Fibroblast of lung (primary cell): ENCODE measurements around the gene PKNOX2. TPM values are rescaled to one million over a fixed set of nuclear protein-coding genes. Genes with fewer than 3 reads are reported as not detected.
A peak's percentile ranks its signal among the peaks of the same experiment; 100 is the strongest.

Experiments used
- DNase-seq, 2 donors: peaks; one replicate each; pipeline versions ENCODE4 v3.0.0 to v3.0.0-alpha.2; 2010; ENCODE audit warnings: low read depth in 2 of 2
- H2AFZ ChIP-seq: 2 replicates; pipeline ENCODE4 v1.5.1; 2012; ENCODE audit warnings: low read length, control low read depth, inconsistent platforms
- H3K27ac ChIP-seq: 2 replicates; pipeline ENCODE4 v1.5.1; 2011; ENCODE audit warnings: low read length, control low read depth; ENCODE audit not compliant: insufficient read depth
- H3K27me3 ChIP-seq: 2 replicates; pipeline ENCODE4 v1.5.1; 2011; ENCODE audit warnings: mild to moderate bottlenecking, low read length; ENCODE audit not compliant: control insufficient read depth, insufficient read depth
- H3K36me3 ChIP-seq: 2 replicates; pipeline ENCODE4 v1.5.1; 2011; ENCODE audit warnings: low read length; ENCODE audit not compliant: control insufficient read depth, insufficient read depth
- H3K4me1 ChIP-seq: 2 replicates; pipeline ENCODE4 v1.5.1; 2011; ENCODE audit warnings: low read length; ENCODE audit not compliant: control insufficient read depth, insufficient read depth; ENCODE audit errors: extremely low read depth
- H3K4me2 ChIP-seq: 2 replicates; pipeline ENCODE4 v1.5.1; 2011; ENCODE audit warnings: low read length, control low read depth; ENCODE audit not compliant: insufficient read depth; ENCODE audit errors: extremely low read depth
- H3K4me3 ChIP-seq, 4 experiments: fragments of 200-600 bp in 1 of 4; sonication (generic) in 1 of 4; replicated peaks in 1 of 4; 2 replicates each; pipeline ENCODE4 v1.5.1; 2011 to 2016; ENCODE audit warnings: low read length in 4 of 4, low read depth in 3 of 4, mild to moderate bottlenecking in 3 of 4, control low read depth in 2 of 4, inconsistent platforms in 1 of 4, mixed read lengths in 1 of 4; ENCODE audit not compliant: insufficient read depth in 1 of 4; ENCODE audit errors: control extremely low read depth in 1 of 4
- H3K79me2 ChIP-seq: 2 replicates; pipeline ENCODE4 v1.5.1; 2012; ENCODE audit warnings: mild to moderate bottlenecking, low read length, inconsistent platforms; ENCODE audit not compliant: control insufficient read depth, insufficient read depth
- H3K9ac ChIP-seq: 2 replicates; pipeline ENCODE4 v1.5.1; 2011; ENCODE audit warnings: mild to moderate bottlenecking, low read length, control low read depth; ENCODE audit not compliant: insufficient read depth
- H3K9me3 ChIP-seq: 2 replicates; pipeline ENCODE4 v1.5.1; 2012; ENCODE audit warnings: low read depth, low read length; ENCODE audit not compliant: control insufficient read depth, insufficient read depth
- H4K20me1 ChIP-seq: 2 replicates; pipeline ENCODE4 v1.5.1; 2011; ENCODE audit warnings: low read length; ENCODE audit not compliant: control insufficient read depth, insufficient read depth; ENCODE audit errors: extremely low read depth
- EZH2 ChIP-seq: IDR thresholded peaks from 2 replicates; pipeline ENCODE4 v1.5.1; 2012; ENCODE audit warnings: low read length, control low read depth, mild to moderate bottlenecking; ENCODE audit errors: missing control alignments
- polyA plus RNA-seq, 2 donors: library from polyadenylated mRNA; depleted of rRNA in 1 of 2; stranded (reverse) in 1 of 2; unstranded in 1 of 2; fragments of >200 nt; gene quantifications; 2 replicates each; pipeline ENCODE4 v1.2.1, GENCODE V29; 2011 to 2012; ENCODE audit warnings: missing spikeins in 1 of 2
- total RNA-seq: library from RNA; depleted of rRNA; stranded (reverse); fragments of >200 nt; gene quantifications from 2 replicates; pipeline ENCODE4 v1.2.1, GENCODE V29; 2014
- TF ChIP-seq, protein P1 (sequence below), 2 donors: IDR thresholded peaks in 1 of 2; conservative IDR thresholded peaks in 1 of 2; 1 replicate in 1 of 2; 2 replicates in 1 of 2; pipeline ENCODE4 v1.5.1; 2011 to 2012; ENCODE audit warnings: low read length in 2 of 2, control low read depth in 1 of 2, inconsistent platforms in 1 of 2, low read depth in 1 of 2, mild to moderate bottlenecking in 1 of 2

PKNOX2 gene
- total and polyA plus RNA-seq, 2 donors (not counting 1 experiment from before 2014, with no cell fraction given), result 0.33 to 2.2 TPM

DNA sequence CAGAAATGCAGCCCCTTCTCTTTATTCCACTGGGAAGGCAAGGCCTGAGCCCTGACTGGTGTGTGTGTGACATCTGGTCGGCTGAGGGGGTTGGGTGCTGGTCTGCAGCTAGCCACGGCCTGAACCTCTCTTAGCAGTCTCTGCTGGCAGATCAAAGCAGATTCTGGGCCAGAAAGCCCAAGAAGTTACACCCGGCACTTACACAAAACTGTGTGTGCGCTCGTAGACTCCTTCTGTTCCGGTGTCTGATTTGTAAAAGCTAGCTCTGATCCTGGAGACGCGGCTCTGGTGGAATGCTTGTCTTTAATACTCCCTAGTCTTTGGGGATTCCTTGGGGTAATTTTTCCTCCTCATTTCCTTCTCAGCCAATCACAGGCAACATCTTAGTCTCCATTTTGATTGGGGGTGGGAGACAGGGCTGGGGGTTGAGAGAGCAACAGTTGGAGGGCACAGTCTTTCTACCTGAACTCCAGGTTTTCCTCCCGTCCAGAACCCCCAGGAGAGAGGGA lies 5.5 kb downstream of the PKNOX2 start:
- H3K36me3 ChIP-seq, result no peaks in the 10 kb centered on the region
- peaks cover 30% of the 10 kb centered on the region for H3K4me1 ChIP-seq
- H2AFZ ChIP-seq, result peak overlapping the region; percentile 43
- peak overlapping the region; percentile 66 for H3K27ac ChIP-seq
- peak overlapping the region in 2 of 4 experiments; percentile 12 to 29 for H3K4me3 ChIP-seq
- no peak for DNase-seq
- H3K79me2 ChIP-seq, result peaks cover 3% of the 10 kb centered on the region
- H3K9ac ChIP-seq, result peak overlapping the region; percentile 17
- no peaks in the 10 kb centered on the region for H4K20me1 ChIP-seq
- H3K4me2 ChIP-seq, result peak overlapping the region; percentile 61
- no peaks in the 10 kb centered on the region for H3K9me3 ChIP-seq
- H3K27me3 ChIP-seq, result peaks cover 2% of the 10 kb centered on the region
- no peak for TF ChIP-seq EZH2
- TF ChIP-seq, protein P1, sequence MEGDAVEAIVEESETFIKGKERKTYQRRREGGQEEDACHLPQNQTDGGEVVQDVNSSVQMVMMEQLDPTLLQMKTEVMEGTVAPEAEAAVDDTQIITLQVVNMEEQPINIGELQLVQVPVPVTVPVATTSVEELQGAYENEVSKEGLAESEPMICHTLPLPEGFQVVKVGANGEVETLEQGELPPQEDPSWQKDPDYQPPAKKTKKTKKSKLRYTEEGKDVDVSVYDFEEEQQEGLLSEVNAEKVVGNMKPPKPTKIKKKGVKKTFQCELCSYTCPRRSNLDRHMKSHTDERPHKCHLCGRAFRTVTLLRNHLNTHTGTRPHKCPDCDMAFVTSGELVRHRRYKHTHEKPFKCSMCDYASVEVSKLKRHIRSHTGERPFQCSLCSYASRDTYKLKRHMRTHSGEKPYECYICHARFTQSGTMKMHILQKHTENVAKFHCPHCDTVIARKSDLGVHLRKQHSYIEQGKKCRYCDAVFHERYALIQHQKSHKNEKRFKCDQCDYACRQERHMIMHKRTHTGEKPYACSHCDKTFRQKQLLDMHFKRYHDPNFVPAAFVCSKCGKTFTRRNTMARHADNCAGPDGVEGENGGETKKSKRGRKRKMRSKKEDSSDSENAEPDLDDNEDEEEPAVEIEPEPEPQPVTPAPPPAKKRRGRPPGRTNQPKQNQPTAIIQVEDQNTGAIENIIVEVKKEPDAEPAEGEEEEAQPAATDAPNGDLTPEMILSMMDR (conservative IDR thresholded peaks at IDR 0.05 in 1 of 2, IDR thresholded peaks at IDR 0.05 in 1 of 2; ENCODE audit: low read depth in 1 of 2, low read length in 2 of 2), result no peak

DNA sequence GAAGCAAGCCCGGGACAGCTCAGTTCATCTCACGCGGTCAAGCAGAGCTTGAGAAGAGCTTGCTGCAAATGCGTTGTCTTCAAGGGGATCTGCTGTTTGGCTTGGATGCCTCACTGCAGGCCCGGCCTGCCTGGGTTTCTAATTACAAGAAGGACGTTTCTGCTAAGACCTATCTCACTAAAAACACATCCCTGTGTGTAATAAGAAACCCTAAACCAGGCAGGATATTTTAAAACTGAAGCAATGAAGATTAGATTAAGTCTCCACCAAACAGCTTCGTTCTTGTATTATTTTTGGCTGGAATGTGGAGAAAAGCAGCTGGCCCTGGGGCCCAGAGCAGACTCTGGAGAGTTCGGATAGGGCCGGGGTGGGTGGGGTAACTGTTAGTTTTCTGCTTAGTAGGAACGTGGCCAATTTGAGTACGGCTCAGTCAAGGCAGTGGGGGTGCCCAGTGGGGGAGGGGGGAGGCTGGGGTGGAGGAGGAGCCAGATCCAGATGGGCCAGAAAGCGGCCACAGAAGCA lies 6.0 kb downstream of the PKNOX2 start:
- peak overlapping the region; percentile 66 for H3K27ac ChIP-seq

DNA sequence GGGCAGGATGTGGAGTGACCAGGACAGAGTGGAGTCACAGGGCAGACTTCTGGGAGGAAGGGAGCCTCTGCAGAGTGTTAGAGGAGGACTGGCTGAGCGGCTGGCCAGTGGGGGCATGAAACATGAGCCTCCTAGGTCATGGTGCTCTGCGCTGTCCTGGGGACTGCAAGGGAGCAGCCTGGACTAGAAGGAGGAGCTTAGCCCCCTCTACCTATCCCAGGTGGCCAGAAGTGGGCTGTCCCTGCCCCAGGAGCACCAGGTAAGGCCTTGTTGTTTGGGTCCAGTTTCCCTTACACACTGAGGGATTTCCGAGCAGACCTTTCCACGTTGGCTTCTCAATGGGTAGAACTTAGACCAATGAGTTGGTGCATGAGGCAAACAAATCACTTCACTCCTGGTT lies 7.4 kb downstream of the PKNOX2 start:
- H3K27me3 ChIP-seq, result peaks cover 2% of the 10 kb centered on the region
- no peaks in the 10 kb centered on the region for H4K20me1 ChIP-seq

More for the DNA sequence above, 6.0 kb downstream of the PKNOX2 start:
- TF ChIP-seq, protein P1 (conservative IDR thresholded peaks at IDR 0.05 in 1 of 2, IDR thresholded peaks at IDR 0.05 in 1 of 2; ENCODE audit: low read depth in 1 of 2, low read length in 2 of 2), result no peak
- TF ChIP-seq EZH2, result no peak
- Histone ChIP-seq H2AFZ (peak overlapping the region; percentile 43), H3K9me3 (no peaks in the 10 kb centered on the region), H3K36me3 (no peaks in the 10 kb centered on the region), H3K27me3 (peaks cover 2% of the 10 kb centered on the region), H3K9ac (peak overlapping the region; percentile 17), H4K20me1 (no peaks in the 10 kb centered on the region), H3K79me2 (peaks cover 3% of the 10 kb centered on the region), H3K4me1 (peaks cover 30% of the 10 kb centered on the region), H3K4me3 (peak overlapping the region in 2 of 4 experiments; percentile 12 to 29), H3K4me2 (peak overlapping the region; percentile 61)
- peak; percentile 96 to 97 for DNase-seq

More for the DNA sequence above, 7.4 kb downstream of the PKNOX2 start:
- H3K79me2 ChIP-seq, result no peaks in the 10 kb centered on the region
- H3K9me3 ChIP-seq, result no peaks in the 10 kb centered on the region
- H2AFZ ChIP-seq, result no peak overlapping the region
- no peaks in the 10 kb centered on the region for H3K36me3 ChIP-seq
- H3K9ac ChIP-seq, result no peak overlapping the region
- H3K4me1 ChIP-seq, result peaks cover 27% of the 10 kb centered on the region
- no peak for DNase-seq
- H3K4me3 ChIP-seq, result no peak overlapping the region
- TF ChIP-seq, protein P1 (conservative IDR thresholded peaks at IDR 0.05 in 1 of 2, IDR thresholded peaks at IDR 0.05 in 1 of 2; ENCODE audit: low read depth in 1 of 2, low read length in 2 of 2), result no peak
- no peak for TF ChIP-seq EZH2
- H3K4me2 ChIP-seq, result no peak overlapping the region
- no peak overlapping the region for H3K27ac ChIP-seq
